Right atrium auricular region (tissue), 2 donors: ENCODE results near the gene FGF22. TPM values are rescaled to one million over a fixed set of nuclear protein-coding genes. Genes with fewer than 3 reads are reported as not detected.

Experiments used
- DNase-seq: peaks from one replicate; pipeline ENCODE4 v3.0.0-alpha.2; 2019; ENCODE audit warnings: low spot score
- H3K27ac ChIP-seq, 2 donors: fragments of 200-600 bp; sonication (generic); 1 replicate in 1 of 2; 2 replicates in 1 of 2; pipeline ENCODE4 v1.5.1; 2016 to 2019
- H3K27me3 ChIP-seq, 2 donors: fragments of 200-600 bp; sonication (generic); one replicate each; pipeline versions ENCODE4 v1.5.1 to v1.6.0; 2017 to 2019
- H3K36me3 ChIP-seq: fragments of 200-600 bp; sonication (generic); one replicate; pipeline ENCODE4 v1.5.1; 2016
- H3K4me1 ChIP-seq, 2 donors: fragments of 200-600 bp; sonication (generic); one replicate each; pipeline versions ENCODE4 v1.5.1 to v1.6.0; 2017 to 2019
- H3K4me3 ChIP-seq, 2 donors: fragments of 200-600 bp; sonication (generic); 1 replicate in 1 of 2; 2 replicates in 1 of 2; pipeline ENCODE4 v1.5.1; 2017 to 2019; ENCODE audit warnings: mild to moderate bottlenecking in 1 of 2, moderate library complexity in 1 of 2
- H3K9me3 ChIP-seq, 2 donors: fragments of 200-600 bp; sonication (generic); one replicate each; pipeline ENCODE4 v1.5.1; 2019
- total RNA-seq, 2 donors: library from RNA; depleted of rRNA; stranded (reverse); fragments of >200 nt; gene quantifications; one replicate each; pipeline ENCODE4 v1.1.0, GENCODE V29; 2016
- TF ChIP-seq, protein P1 (sequence below), 2 donors: fragments of 200-600 bp; sonication (generic); IDR thresholded peaks; one replicate each; pipeline ENCODE4 v1.5.1; 2019; ENCODE audit warnings: antibody characterized with exemption in 2 of 2

FGF22 gene
- total RNA-seq, 2 donors from 2014 or later = 0.35 to 0.37 TPM

- Histone ChIP-seq H3K4me3 (peak overlapping the region in 1 of 2 donors; percentile 74), H3K27ac (peak overlapping the region; percentile 91 to 100), H3K27me3 (no peaks in the 10 kb centered on the region), H3K4me1 (peaks cover 0 to 26% of the 10 kb centered on the region in 2 donors), H3K36me3 (peaks cover 14% of the 10 kb centered on the region), H3K9me3 (no peaks in the 10 kb centered on the region)
- no peak for DNase-seq
- TF ChIP-seq, protein P1, sequence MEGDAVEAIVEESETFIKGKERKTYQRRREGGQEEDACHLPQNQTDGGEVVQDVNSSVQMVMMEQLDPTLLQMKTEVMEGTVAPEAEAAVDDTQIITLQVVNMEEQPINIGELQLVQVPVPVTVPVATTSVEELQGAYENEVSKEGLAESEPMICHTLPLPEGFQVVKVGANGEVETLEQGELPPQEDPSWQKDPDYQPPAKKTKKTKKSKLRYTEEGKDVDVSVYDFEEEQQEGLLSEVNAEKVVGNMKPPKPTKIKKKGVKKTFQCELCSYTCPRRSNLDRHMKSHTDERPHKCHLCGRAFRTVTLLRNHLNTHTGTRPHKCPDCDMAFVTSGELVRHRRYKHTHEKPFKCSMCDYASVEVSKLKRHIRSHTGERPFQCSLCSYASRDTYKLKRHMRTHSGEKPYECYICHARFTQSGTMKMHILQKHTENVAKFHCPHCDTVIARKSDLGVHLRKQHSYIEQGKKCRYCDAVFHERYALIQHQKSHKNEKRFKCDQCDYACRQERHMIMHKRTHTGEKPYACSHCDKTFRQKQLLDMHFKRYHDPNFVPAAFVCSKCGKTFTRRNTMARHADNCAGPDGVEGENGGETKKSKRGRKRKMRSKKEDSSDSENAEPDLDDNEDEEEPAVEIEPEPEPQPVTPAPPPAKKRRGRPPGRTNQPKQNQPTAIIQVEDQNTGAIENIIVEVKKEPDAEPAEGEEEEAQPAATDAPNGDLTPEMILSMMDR (IDR thresholded peaks at IDR 0.05) = no peak
These were observed 41.6 kb downstream of the FGF22 start for GRCh38 chr19:681029-682019.

DNA sequence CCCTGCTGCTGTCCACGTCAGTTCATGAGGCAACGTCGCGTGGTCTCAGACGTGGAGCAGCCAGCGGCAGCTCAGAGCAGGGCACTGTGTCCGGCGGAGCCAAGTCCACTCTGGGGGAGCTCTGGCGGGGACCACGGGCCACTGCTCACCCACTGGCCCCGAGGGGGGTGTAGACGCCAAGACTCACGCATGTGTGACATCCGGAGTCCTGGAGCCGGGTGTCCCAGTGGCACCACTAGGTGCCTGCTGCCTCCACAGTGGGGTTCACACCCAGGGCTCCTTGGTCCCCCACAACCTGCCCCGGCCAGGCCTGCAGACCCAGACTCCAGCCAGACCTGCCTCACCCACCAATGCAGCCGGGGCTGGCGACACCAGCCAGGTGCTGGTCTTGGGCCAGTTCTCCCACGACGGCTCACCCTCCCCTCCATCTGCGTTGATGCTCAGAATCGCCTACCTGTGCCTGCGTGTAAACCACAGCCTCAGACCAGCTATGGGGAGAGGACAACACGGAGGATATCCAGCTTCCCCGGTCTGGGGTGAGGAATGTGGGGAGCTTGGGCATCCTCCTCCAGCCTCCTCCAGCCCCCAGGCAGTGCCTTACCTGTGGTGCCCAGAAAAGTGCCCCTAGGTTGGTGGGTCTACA, 43.1 kb downstream of the FGF22 start:
- peaks cover 0 to 14% of the 10 kb centered on the region in 2 donors for H3K4me1 ChIP-seq
- no peak for DNase-seq
- no peaks in the 10 kb centered on the region for H3K9me3 ChIP-seq
- H3K27me3 ChIP-seq = no peaks in the 10 kb centered on the region
- H3K27ac ChIP-seq = no peak overlapping the region
- H3K4me3 ChIP-seq = no peak overlapping the region
- peaks cover 14% of the 10 kb centered on the region for H3K36me3 ChIP-seq
- TF ChIP-seq, protein P1 (IDR thresholded peaks at IDR 0.05) = no peak

DNA sequence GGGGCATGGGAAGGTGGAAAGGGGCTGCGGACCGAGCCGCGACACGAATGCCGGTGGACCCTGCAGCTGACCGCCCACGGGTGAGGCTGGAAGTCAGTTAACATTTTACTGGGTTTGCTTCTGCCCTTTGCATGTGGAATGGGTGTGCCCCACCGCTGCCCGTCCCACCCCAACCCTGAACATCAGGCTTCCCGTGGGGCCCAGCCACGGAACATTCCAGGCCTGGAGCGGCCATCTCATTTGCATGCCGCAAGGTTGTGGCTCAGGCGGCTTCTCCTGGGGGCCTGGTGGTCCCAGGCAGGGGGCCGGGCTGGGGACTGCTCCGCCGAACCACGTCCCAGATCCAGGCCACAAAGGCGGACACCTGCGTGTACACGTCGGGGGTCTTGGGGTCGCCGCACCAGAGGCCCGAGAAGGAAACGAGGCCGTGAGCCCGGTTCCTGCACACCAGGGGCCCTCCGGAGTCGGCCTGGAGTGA, 45.8 kb downstream of the FGF22 start:
- TF ChIP-seq, protein P1 (IDR thresholded peaks at IDR 0.05) = no peak
- Histone ChIP-seq H3K9me3 (no peaks in the 10 kb centered on the region), H3K27me3 (no peaks in the 10 kb centered on the region), H3K27ac (no peak overlapping the region), H3K4me3 (no peak overlapping the region), H3K36me3 (peaks cover 10% of the 10 kb centered on the region), H3K4me1 (no peaks in the 10 kb centered on the region)
- no peak for DNase-seq

GRCh38 chr19:686589-687297, 47.1 kb downstream of the FGF22 start:
- H3K27me3 ChIP-seq = no peaks in the 10 kb centered on the region
- DNase-seq = no peak
- H3K27ac ChIP-seq = no peak overlapping the region
- no peak overlapping the region for H3K4me3 ChIP-seq
- H3K9me3 ChIP-seq = no peaks in the 10 kb centered on the region
- H3K36me3 ChIP-seq = peaks cover 2% of the 10 kb centered on the region
- no peaks in the 10 kb centered on the region for H3K4me1 ChIP-seq
- TF ChIP-seq, protein P1 (IDR thresholded peaks at IDR 0.05) = no peak

DNA sequence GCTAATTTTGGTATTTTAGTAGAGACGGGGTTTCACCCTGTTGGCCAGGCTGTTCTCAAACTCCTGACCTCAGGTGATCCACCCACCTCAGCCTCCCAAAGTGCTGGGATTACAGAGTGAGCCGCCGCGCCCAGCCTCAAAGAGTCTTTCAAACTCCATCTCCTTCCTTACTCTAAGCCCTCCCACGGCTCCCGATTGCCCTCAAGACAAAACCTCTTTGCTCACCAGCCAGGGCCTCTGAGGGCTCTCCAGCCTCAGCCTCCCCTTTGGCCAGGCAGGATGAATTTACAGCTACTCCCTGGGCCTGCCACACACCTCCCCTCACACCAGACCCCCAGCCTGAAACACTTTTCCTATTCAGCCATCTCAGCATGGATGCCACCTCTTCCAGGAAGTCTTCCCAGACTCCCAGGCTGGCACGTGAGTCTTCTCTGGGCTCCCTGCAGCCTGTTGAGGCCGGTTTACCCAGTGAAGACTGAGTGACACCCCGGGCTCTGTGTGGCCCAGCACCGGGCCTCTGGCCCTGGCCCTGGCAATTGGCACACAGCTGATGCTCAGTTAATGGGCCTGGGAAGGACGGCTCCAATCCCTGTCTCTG, 48.0 kb downstream of the FGF22 start:
- H3K9me3 ChIP-seq = no peaks in the 10 kb centered on the region

More for the DNA sequence above, 48.0 kb downstream of the FGF22 start:
- no peak overlapping the region for H3K27ac ChIP-seq
- DNase-seq = no peak
- H3K4me3 ChIP-seq = no peak overlapping the region
- TF ChIP-seq, protein P1 (IDR thresholded peaks at IDR 0.05) = no peak
- H3K36me3 ChIP-seq = no peaks in the 10 kb centered on the region
- H3K4me1 ChIP-seq = no peaks in the 10 kb centered on the region
- no peaks in the 10 kb centered on the region for H3K27me3 ChIP-seq
